ENCODE results near the gene PDPK1. TPM values are rescaled to one million over a fixed set of nuclear protein-coding genes. Genes with fewer than 3 reads are reported as not detected.

PDPK1 gene
- total RNA-seq, 1 donor from 2014 or later, result 11.8 TPM

- FAIRE-seq (no peak), DNase-seq (ENCODE audit: low read depth) (no peak)
- H3K4me3 ChIP-seq (ENCODE audit: low read depth, low read length), result no peak overlapping the region
- H3K27me3 ChIP-seq (ENCODE audit: control insufficient read depth, insufficient read depth, low read length), result no peaks in the 10 kb centered on the region
- peaks cover 6% of the 10 kb centered on the region for H3K36me3 ChIP-seq (ENCODE audit: control insufficient read depth, insufficient read depth, low read length)
- TF ChIP-seq CTCF (IDR thresholded peaks at IDR 0.05; ENCODE audit: insufficient read depth, low read length, severe bottlenecking), result no peak
Measured at GRCh38 chr16:2494616-2495015, 43.2 kb upstream of the PDPK1 start.

DNA sequence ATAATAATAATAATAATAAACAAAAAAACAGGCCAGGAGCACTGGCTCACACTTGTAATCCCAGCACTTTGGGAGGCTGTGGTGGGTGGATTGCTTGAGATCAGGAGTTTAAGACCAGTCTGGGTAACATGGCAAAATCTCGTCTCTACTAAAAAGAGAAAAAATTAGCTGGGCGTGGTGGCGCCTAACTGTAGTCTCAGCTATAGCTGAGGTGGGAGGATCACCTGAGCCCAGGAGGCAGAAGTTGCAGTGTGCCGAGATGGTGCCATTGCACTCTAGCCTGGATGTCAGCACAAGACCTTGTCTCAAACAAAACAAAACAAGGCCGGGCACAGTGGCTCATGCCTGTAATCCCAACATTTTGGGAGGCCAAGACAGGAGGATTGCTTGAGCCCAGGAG, 42.8 kb upstream of the PDPK1 start:
- DNase-seq (ENCODE audit: low read depth), result no peak
- no peak overlapping the region for H3K4me3 ChIP-seq (ENCODE audit: low read depth, low read length)
- FAIRE-seq, result no peak

GRCh38 chr16:2496223-2497115, 41.4 kb upstream of the PDPK1 start:
- Histone ChIP-seq H3K36me3 (ENCODE audit: control insufficient read depth, insufficient read depth, low read length) (peaks cover 6% of the 10 kb centered on the region), H3K4me3 (ENCODE audit: low read depth, low read length) (no peak overlapping the region), H3K27me3 (ENCODE audit: control insufficient read depth, insufficient read depth, low read length) (no peaks in the 10 kb centered on the region)
- no peak for FAIRE-seq
- TF ChIP-seq CTCF (IDR thresholded peaks at IDR 0.05; ENCODE audit: insufficient read depth, low read length, severe bottlenecking), result no peak
- DNase-seq (ENCODE audit: low read depth), result no peak

More for the DNA sequence above, 42.8 kb upstream of the PDPK1 start:
- peaks cover 6% of the 10 kb centered on the region for H3K36me3 ChIP-seq (ENCODE audit: control insufficient read depth, insufficient read depth, low read length)
- TF ChIP-seq CTCF (IDR thresholded peaks at IDR 0.05; ENCODE audit: insufficient read depth, low read length, severe bottlenecking), result no peak
- no peaks in the 10 kb centered on the region for H3K27me3 ChIP-seq (ENCODE audit: control insufficient read depth, insufficient read depth, low read length)

- no peak for TF ChIP-seq CTCF (IDR thresholded peaks at IDR 0.05; ENCODE audit: insufficient read depth, low read length, severe bottlenecking)
- FAIRE-seq, result no peak
- Histone ChIP-seq H3K36me3 (ENCODE audit: control insufficient read depth, insufficient read depth, low read length) (peaks cover 6% of the 10 kb centered on the region), H3K4me3 (ENCODE audit: low read depth, low read length) (no peak overlapping the region), H3K27me3 (ENCODE audit: control insufficient read depth, insufficient read depth, low read length) (no peaks in the 10 kb centered on the region)
- DNase-seq (ENCODE audit: low read depth), result no peak
Measured at GRCh38 chr16:2497116-2497630, 40.6 kb upstream of the PDPK1 start.

DNA sequence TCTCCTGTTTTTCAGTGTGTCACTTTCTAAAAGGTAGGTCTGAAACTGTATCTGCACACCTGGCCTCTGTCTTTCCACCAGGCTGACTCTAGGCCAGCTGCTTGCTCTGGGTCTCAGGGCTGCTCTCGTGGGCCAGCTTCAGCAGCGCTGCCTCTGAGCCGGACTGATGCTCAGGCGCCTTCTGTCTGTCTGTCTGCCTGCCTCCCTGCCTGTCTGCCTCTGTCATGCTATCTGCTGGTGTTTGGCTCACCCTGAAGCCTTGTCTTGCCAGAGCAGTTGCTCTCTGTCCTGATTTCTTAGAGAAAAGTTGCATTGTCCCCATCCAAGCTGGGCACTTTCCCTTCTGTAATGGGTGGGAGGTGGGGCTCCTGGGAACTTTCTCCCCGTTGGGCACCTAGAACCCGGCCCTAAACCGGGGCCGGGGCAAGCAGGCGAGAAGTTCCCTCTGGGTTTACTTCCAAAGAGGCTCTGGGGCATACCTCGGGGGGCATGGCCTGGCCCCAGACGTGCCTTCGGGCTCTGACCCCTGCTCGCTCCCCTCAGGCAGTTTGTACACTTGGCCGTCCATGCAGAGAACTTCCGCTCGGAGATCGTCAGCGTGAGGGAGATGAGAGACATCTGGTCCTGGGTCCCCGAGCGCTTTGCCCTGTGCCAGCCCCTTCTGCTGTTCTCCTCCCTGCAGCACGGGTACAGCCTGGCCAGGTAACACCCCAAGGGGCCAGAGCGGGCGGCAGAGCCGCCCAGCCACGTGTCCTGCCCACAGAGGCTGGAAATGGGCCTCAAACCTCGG, 39.9 kb upstream of the PDPK1 start:
- DNase-seq (ENCODE audit: low read depth) (no peak), FAIRE-seq (no peak)
- H3K36me3 ChIP-seq (ENCODE audit: control insufficient read depth, insufficient read depth, low read length), result peaks cover 6% of the 10 kb centered on the region
- no peak overlapping the region for H3K4me3 ChIP-seq (ENCODE audit: low read depth, low read length)
- TF ChIP-seq CTCF (IDR thresholded peaks at IDR 0.05; ENCODE audit: insufficient read depth, low read length, severe bottlenecking), result no peak
- H3K27me3 ChIP-seq (ENCODE audit: control insufficient read depth, insufficient read depth, low read length), result no peaks in the 10 kb centered on the region
